Trophoblast cell (in vitro differentiated cells and primary cell): ENCODE measurements around the gene STPG3.
"Not testable (repeated sequence)": the region's sequence is repeated elsewhere in the genome, so short reads cannot be mapped to it uniquely, and the experiment has no call there.

Experiments used
- DNase-seq, 2 donors: peaks; one replicate each; pipeline ENCODE4 v3.0.0-alpha.2; 2016
- H2AFZ ChIP-seq: 2 replicates; pipeline ENCODE4 v1.6.1; 2013; ENCODE audit warnings: low read length, moderate library complexity, mild to moderate bottlenecking; ENCODE audit not compliant: insufficient read depth, poor library complexity
- H2AK5ac ChIP-seq: 2 replicates; pipeline ENCODE4 v1.6.1; 2013; ENCODE audit warnings: mild to moderate bottlenecking, low read length
- H2BK120ac ChIP-seq: 2 replicates; pipeline ENCODE4 v1.6.1; 2013; ENCODE audit warnings: low read length, mild to moderate bottlenecking, moderate library complexity; ENCODE audit not compliant: insufficient read depth, poor library complexity
- H2BK12ac ChIP-seq: 2 replicates; pipeline ENCODE4 v1.6.1; 2013; ENCODE audit warnings: mild to moderate bottlenecking, low read length, moderate library complexity
- H2BK5ac ChIP-seq: 2 replicates; pipeline ENCODE4 v1.6.1; 2013; ENCODE audit warnings: low read length, low read depth, moderate library complexity, mild to moderate bottlenecking; ENCODE audit not compliant: poor library complexity
- H3K14ac ChIP-seq: 2 replicates; pipeline ENCODE4 v1.6.1; 2013; ENCODE audit warnings: mild to moderate bottlenecking, low read length
- H3K18ac ChIP-seq: 2 replicates; pipeline ENCODE4 v1.6.1; 2013; ENCODE audit warnings: mild to moderate bottlenecking, low read length
- H3K23ac ChIP-seq: 2 replicates; pipeline ENCODE4 v1.6.1; 2013; ENCODE audit warnings: low read length
- H3K27ac ChIP-seq: 2 replicates; pipeline ENCODE4 v1.5.1; 2013; ENCODE audit warnings: low read depth, mild to moderate bottlenecking, inconsistent platforms, low read length, moderate library complexity
- H3K27me3 ChIP-seq: 2 replicates; pipeline ENCODE4 v1.6.1; 2013; ENCODE audit warnings: inconsistent platforms, mild to moderate bottlenecking, low read length, moderate library complexity; ENCODE audit not compliant: insufficient read depth
- H3K36me3 ChIP-seq, 2 experiments: 1 replicate in 1 of 2; 2 replicates in 1 of 2; pipeline ENCODE4 v1.6.1; 2013; ENCODE audit warnings: low read length in 2 of 2, mild to moderate bottlenecking in 2 of 2, moderate library complexity in 1 of 2; ENCODE audit not compliant: insufficient read depth in 2 of 2, control insufficient read depth in 1 of 2
- H3K4ac ChIP-seq: 2 replicates; pipeline ENCODE4 v1.6.1; 2013; ENCODE audit warnings: low read depth, mild to moderate bottlenecking, low read length, moderate library complexity
- H3K4me1 ChIP-seq, 2 experiments: 1 replicate in 1 of 2; 2 replicates in 1 of 2; pipeline ENCODE4 v1.6.1; 2013; ENCODE audit warnings: low read length in 2 of 2, mild to moderate bottlenecking in 2 of 2, moderate library complexity in 1 of 2; ENCODE audit not compliant: insufficient read depth in 2 of 2, control insufficient read depth in 1 of 2
- H3K4me2 ChIP-seq: 2 replicates; pipeline ENCODE4 v1.6.1; 2013; ENCODE audit warnings: inconsistent platforms, mild to moderate bottlenecking, low read length, moderate library complexity
- H3K4me3 ChIP-seq: 2 replicates; pipeline ENCODE4 v1.5.1; 2013; ENCODE audit warnings: mild to moderate bottlenecking, low read depth, low read length, inconsistent platforms
- H3K79me1 ChIP-seq: one replicate; pipeline ENCODE4 v1.6.1; 2013; ENCODE audit warnings: low read length
- H3K79me2 ChIP-seq: 2 replicates; pipeline ENCODE4 v1.6.1; 2013; ENCODE audit warnings: low read length, mild to moderate bottlenecking; ENCODE audit not compliant: control insufficient read depth, insufficient read depth, poor library complexity
- H3K9ac ChIP-seq: 2 replicates; pipeline ENCODE4 v1.6.1; 2013; ENCODE audit warnings: mild to moderate bottlenecking, low read length
- H3K9me3 ChIP-seq: 2 replicates; pipeline ENCODE4 v1.6.1; 2013; ENCODE audit warnings: low read depth, mild to moderate bottlenecking, control low read depth, inconsistent platforms, low read length; ENCODE audit not compliant: insufficient read depth
- H4K12ac ChIP-seq: 2 replicates; pipeline ENCODE4 v1.6.1; 2013; ENCODE audit warnings: low read depth, mild to moderate bottlenecking, low read length, moderate library complexity
- H4K8ac ChIP-seq: 2 replicates; pipeline ENCODE4 v1.6.1; 2013; ENCODE audit warnings: low read depth, mild to moderate bottlenecking, low read length, moderate library complexity
- H4K91ac ChIP-seq: one replicate; pipeline ENCODE4 v1.6.1; 2013; ENCODE audit warnings: low read depth, mild to moderate bottlenecking, low read length, moderate library complexity
- WGBS: extraction: QIAGEN DNeasy Blood & Tissue Kit; methylation state at CpG from one replicate; pipeline ENCODE4 v1.1.7; 2013; ENCODE audit warnings: missing lambda C conversion rate; ENCODE audit not compliant: insufficient read length, insufficient coverage; ENCODE audit errors: extremely low coverage; 5-methylcytosine and 5-hydroxymethylcytosine counted together

Gene STPG3

DNA sequence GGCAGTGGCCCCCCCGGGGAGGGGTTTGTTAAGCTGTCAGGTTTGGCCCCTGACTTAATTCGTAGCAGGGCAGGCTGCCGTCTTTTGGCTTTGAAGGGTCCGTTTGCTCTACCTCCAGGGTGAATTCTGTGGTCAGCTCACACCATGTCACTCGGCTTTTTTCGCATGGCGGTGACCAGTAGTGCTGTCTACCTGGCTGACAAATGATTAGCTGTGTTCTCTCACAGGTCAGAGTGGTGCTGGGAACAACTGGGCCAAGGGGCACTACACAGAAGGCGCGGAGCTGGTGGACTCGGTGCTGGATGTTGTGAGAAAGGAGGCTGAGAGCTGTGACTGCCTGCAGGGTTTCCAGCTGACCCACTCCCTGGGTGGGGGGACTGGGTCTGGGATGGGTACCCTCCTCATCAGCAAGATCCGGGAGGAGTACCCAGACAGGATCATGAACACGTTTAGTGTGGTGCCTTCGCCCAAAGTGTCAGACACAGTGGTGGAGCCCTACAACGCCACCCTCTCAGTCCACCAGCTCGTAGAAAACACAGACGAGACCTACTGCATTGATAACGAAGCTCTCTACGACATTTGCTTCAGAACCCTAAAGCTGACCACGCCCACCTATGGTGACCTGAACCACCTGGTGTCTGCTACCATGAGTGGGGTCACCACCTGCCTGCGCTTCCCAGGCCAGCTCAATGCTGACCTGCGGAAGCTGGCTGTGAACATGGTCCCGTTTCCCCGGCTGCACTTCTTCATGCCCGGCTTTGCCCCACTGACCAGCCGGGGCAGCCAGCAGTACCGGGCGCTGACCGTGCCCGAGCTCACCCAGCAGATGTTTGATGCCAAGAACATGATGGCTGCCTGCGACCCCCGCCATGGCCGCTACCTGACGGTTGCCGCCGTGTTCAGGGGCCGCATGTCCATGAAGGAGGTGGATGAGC is 8.6 kb upstream of the STPG3 start:
- peaks cover 8% of the 10 kb centered on the region for H3K79me1 ChIP-seq
- H3K79me2 ChIP-seq: peaks cover 14% of the 10 kb centered on the region
- peak overlapping the region; percentile 85 for H3K4me2 ChIP-seq
- no peaks in the 10 kb centered on the region for H3K27me3 ChIP-seq
- H2AFZ ChIP-seq: no peak overlapping the region
- H3K14ac ChIP-seq: peak overlapping the region; percentile 61
- H3K36me3 ChIP-seq: peaks cover 22 to 24% of the 10 kb centered on the region in 2 experiments
- H2AK5ac ChIP-seq: no peak overlapping the region
- no peak overlapping the region for H4K8ac ChIP-seq
- H3K4me3 ChIP-seq: peak overlapping the region; percentile 95
- WGBS: no CpG with 5 or more reads among the region's 36 CpGs
- no peak overlapping the region for H2BK120ac ChIP-seq
- peak overlapping the region; percentile 94 for H3K4ac ChIP-seq
- H3K23ac ChIP-seq: no peak overlapping the region
- H3K9ac ChIP-seq: peak overlapping the region; percentile 86
- H4K12ac ChIP-seq: no peak overlapping the region
- no peak overlapping the region for H4K91ac ChIP-seq
- H3K9me3 ChIP-seq: peaks cover 3% of the 10 kb centered on the region
- H3K27ac ChIP-seq: no peak overlapping the region
- no peak overlapping the region for H2BK12ac ChIP-seq
- DNase-seq: no peak
- H3K4me1 ChIP-seq: peaks cover 12 to 19% of the 10 kb centered on the region in 2 experiments
- H2BK5ac ChIP-seq: no peak overlapping the region
- H3K18ac ChIP-seq: peak overlapping the region; percentile 54

DNA sequence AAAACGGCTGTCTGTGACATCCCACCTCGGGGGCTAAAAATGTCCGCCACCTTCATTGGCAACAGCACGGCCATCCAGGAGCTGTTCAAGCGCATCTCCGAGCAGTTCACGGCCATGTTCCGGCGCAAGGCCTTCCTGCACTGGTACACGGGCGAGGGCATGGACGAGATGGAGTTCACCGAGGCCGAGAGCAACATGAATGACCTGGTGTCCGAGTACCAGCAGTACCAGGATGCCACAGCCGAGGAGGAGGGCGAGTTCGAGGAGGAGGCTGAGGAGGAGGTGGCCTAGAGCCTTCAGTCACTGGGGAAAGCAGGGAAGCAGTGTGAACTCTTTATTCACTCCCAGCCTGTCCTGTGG is 7.8 kb upstream of the STPG3 start:
- H3K27ac ChIP-seq, H3K27me3 ChIP-seq, H3K23ac ChIP-seq, H3K4ac ChIP-seq, H2BK120ac ChIP-seq, H3K4me2 ChIP-seq, H3K9ac ChIP-seq, H3K9me3 ChIP-seq, H2AFZ ChIP-seq, H3K14ac ChIP-seq, H2BK5ac ChIP-seq, H4K12ac ChIP-seq, H3K79me1 ChIP-seq, H4K8ac ChIP-seq, H2BK12ac ChIP-seq, H4K91ac ChIP-seq, H2AK5ac ChIP-seq, H3K4me3 ChIP-seq, H3K18ac ChIP-seq: not testable (repeated sequence)
- no CpG with 5 or more reads among the region's 18 CpGs for WGBS
- Histone ChIP-seq H3K79me2 (peaks cover 14% of the 10 kb centered on the region), H3K4me1 (peaks cover 12 to 19% of the 10 kb centered on the region in 2 experiments), H3K36me3 (peaks cover 22 to 24% of the 10 kb centered on the region in 2 experiments)
- DNase-seq: peak in 1 of 2 donors; percentile 48

DNA sequence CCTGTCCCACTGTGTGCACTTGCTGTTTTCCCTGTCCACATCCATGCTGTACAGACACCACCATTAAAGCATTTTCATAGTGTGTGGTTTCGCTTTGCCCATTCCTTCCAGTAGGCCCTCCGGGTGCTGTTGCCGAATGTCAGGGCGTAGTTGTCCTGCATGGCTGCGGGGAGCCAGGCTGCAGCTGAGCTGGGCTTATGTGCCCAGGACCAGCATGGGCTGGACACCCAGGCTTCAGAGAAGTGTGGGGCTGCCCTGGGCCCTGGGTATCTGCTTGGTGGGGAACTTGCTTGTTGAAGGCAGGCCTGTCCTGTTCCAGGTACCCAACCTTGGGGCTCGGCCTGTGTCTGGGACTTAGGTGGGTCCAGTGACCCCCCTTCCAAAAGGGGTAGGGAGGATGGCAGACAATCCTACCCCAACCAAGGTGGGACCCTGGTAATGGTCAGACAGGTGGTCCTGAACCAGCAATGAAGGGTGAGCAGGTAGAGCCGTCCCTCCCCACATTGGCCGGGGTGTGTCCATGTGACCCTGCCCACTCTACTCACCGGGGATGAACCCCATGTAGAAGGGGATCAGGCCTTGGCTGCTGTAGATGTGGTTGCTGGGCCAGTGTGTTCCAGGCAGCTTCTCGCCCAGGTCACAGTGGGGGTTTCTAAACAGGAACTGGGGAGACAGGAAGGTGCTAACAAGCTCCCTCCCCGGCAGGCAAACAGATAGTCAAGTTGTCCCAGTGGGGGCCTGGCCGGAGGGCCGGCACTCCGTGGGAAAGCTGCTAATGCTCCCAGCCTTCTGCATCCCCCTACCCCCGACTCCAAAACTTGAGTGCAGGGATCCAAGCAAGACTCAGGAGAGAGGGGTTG is 7.2 kb upstream of the STPG3 start:
- Histone ChIP-seq H3K9me3 (peaks cover 3% of the 10 kb centered on the region), H2BK5ac (no peak overlapping the region), H4K8ac (no peak overlapping the region), H3K36me3 (peaks cover 22 to 24% of the 10 kb centered on the region in 2 experiments), H3K79me1 (peaks cover 8% of the 10 kb centered on the region), H3K27me3 (no peaks in the 10 kb centered on the region), H3K9ac (no peak overlapping the region), H4K91ac (no peak overlapping the region), H3K14ac (no peak overlapping the region), H3K23ac (no peak overlapping the region), H2AK5ac (no peak overlapping the region), H3K4me1 (peaks cover 12 to 19% of the 10 kb centered on the region in 2 experiments), H2AFZ (no peak overlapping the region), H2BK12ac (no peak overlapping the region), H3K4ac (no peak overlapping the region), H3K4me2 (no peak overlapping the region), H3K18ac (no peak overlapping the region), H4K12ac (no peak overlapping the region), H3K4me3 (peak overlapping the region; percentile 42), H3K27ac (no peak overlapping the region), H2BK120ac (no peak overlapping the region), H3K79me2 (peaks cover 14% of the 10 kb centered on the region)
- DNase-seq: peak; percentile 50 to 57
- WGBS: no CpG with 5 or more reads among the region's 15 CpGs
